ENCODE data around the gene CFDP1. TPM values are rescaled to one million over a fixed set of nuclear protein-coding genes. Genes with fewer than 3 reads are reported as not detected.

The CFDP1 gene
- total RNA-seq, 1 donor from 2014 or later, result 65.6 TPM

- no peak overlapping the region for H3K4me3 Mint-ChIP-seq (ENCODE audit: unreplicated experiment)
- H3K9me3 Mint-ChIP-seq (ENCODE audit: unreplicated experiment), result no peaks in the 10 kb centered on the region
- peaks cover 10% of the 10 kb centered on the region for H3K4me1 Mint-ChIP-seq (ENCODE audit: unreplicated experiment)
- peaks cover 13% of the 10 kb centered on the region for H3K36me3 Mint-ChIP-seq (ENCODE audit: unreplicated experiment)
- TF ChIP-seq CTCF (IDR thresholded peaks at IDR 0.05), result peak; percentile 72
- H3K27me3 Mint-ChIP-seq (ENCODE audit: unreplicated experiment), result no peaks in the 10 kb centered on the region
- peak overlapping the region; percentile 2 for H3K27ac Mint-ChIP-seq (ENCODE audit: unreplicated experiment)
- no peak for DNase-seq (ENCODE audit: extremely low spot score, unreplicated experiment)
Observed at GRCh38 chr16:75385507-75386152, 47.7 kb downstream of the CFDP1 start.

GRCh38 chr16:75383141-75383540 is 50.2 kb downstream of the CFDP1 start:
- peak overlapping the region; percentile 10 for H3K27ac Mint-ChIP-seq (ENCODE audit: unreplicated experiment)
- H3K4me1 Mint-ChIP-seq (ENCODE audit: unreplicated experiment), result peaks cover 27% of the 10 kb centered on the region
- H3K27me3 Mint-ChIP-seq (ENCODE audit: unreplicated experiment), result no peaks in the 10 kb centered on the region
- peaks cover 14% of the 10 kb centered on the region for H3K36me3 Mint-ChIP-seq (ENCODE audit: unreplicated experiment)
- TF ChIP-seq CTCF (IDR thresholded peaks at IDR 0.05), result no peak
- H3K9me3 Mint-ChIP-seq (ENCODE audit: unreplicated experiment), result no peaks in the 10 kb centered on the region
- H3K4me3 Mint-ChIP-seq (ENCODE audit: unreplicated experiment), result no peak overlapping the region
- DNase-seq (ENCODE audit: extremely low spot score, unreplicated experiment), result no peak

- no peak overlapping the region for H3K4me3 Mint-ChIP-seq (ENCODE audit: unreplicated experiment)
- no peaks in the 10 kb centered on the region for H3K9me3 Mint-ChIP-seq (ENCODE audit: unreplicated experiment)
- peak overlapping the region; percentile 10 for H3K27ac Mint-ChIP-seq (ENCODE audit: unreplicated experiment)
- no peaks in the 10 kb centered on the region for H3K27me3 Mint-ChIP-seq (ENCODE audit: unreplicated experiment)
- peaks cover 32% of the 10 kb centered on the region for H3K4me1 Mint-ChIP-seq (ENCODE audit: unreplicated experiment)
- no peak for DNase-seq (ENCODE audit: extremely low spot score, unreplicated experiment)
- no peak for TF ChIP-seq CTCF (IDR thresholded peaks at IDR 0.05)
- peaks cover 12% of the 10 kb centered on the region for H3K36me3 Mint-ChIP-seq (ENCODE audit: unreplicated experiment)
Observed at GRCh38 chr16:75382611-75383010, 50.7 kb downstream of the CFDP1 start.

- TF ChIP-seq CTCF (IDR thresholded peaks at IDR 0.05), result no peak
- DNase-seq (ENCODE audit: extremely low spot score, unreplicated experiment), result no peak
- peak overlapping the region; percentile 98 for H3K27ac Mint-ChIP-seq (ENCODE audit: unreplicated experiment)
- H3K27me3 Mint-ChIP-seq (ENCODE audit: unreplicated experiment), result no peaks in the 10 kb centered on the region
- H3K36me3 Mint-ChIP-seq (ENCODE audit: unreplicated experiment), result peaks cover 14% of the 10 kb centered on the region
- H3K4me3 Mint-ChIP-seq (ENCODE audit: unreplicated experiment), result no peak overlapping the region
- H3K4me1 Mint-ChIP-seq (ENCODE audit: unreplicated experiment), result peaks cover 49% of the 10 kb centered on the region
- H3K9me3 Mint-ChIP-seq (ENCODE audit: unreplicated experiment), result no peaks in the 10 kb centered on the region
Observed at GRCh38 chr16:75380870-75381269, 52.4 kb downstream of the CFDP1 start.

- H3K27me3 Mint-ChIP-seq (ENCODE audit: unreplicated experiment), result no peaks in the 10 kb centered on the region
- peaks cover 50% of the 10 kb centered on the region for H3K4me1 Mint-ChIP-seq (ENCODE audit: unreplicated experiment)
- peaks cover 14% of the 10 kb centered on the region for H3K36me3 Mint-ChIP-seq (ENCODE audit: unreplicated experiment)
- no peak for TF ChIP-seq CTCF (IDR thresholded peaks at IDR 0.05)
- H3K27ac Mint-ChIP-seq (ENCODE audit: unreplicated experiment), result peak overlapping the region; percentile 98
- no peak overlapping the region for H3K4me3 Mint-ChIP-seq (ENCODE audit: unreplicated experiment)
- DNase-seq (ENCODE audit: extremely low spot score, unreplicated experiment), result no peak
- no peaks in the 10 kb centered on the region for H3K9me3 Mint-ChIP-seq (ENCODE audit: unreplicated experiment)
Observed at GRCh38 chr16:75379911-75380847, 53.1 kb downstream of the CFDP1 start.

All from osteocyte (in vitro differentiated cells).